Lung (tissue), 12 donors: ENCODE measurements around the gene RACK1. TPM values are rescaled to one million over a fixed set of nuclear protein-coding genes. Genes with fewer than 3 reads are reported as not detected.
A peak's percentile ranks its signal among the peaks of the same experiment; 100 is the strongest.

Experiments
- ATAC-seq: fragments of 200-7000 bp; cut with Tn5 transposase; one replicate; pipeline ENCODE4 v1.9.1; 2020; ENCODE audit warnings: moderate number of reproducible peaks; ENCODE audit not compliant: insufficient read depth, low FRiP score
- DNase-seq, 3 donors: peaks; one replicate each; pipeline ENCODE4 v3.0.0-alpha.2; 2013 to 2017
- H3K27ac ChIP-seq, 2 donors: one replicate each; pipeline ENCODE4 v1.5.1; 2013; ENCODE audit warnings: mild to moderate bottlenecking in 2 of 2, moderate library complexity in 2 of 2, control low read depth in 1 of 2, inconsistent platforms in 1 of 2, low read depth in 1 of 2, low read length in 1 of 2
- H3K27me3 ChIP-seq, 3 donors: one replicate each; pipeline ENCODE4 v1.5.1; 2013; ENCODE audit warnings: low read length in 2 of 3; ENCODE audit not compliant: control insufficient read depth in 3 of 3, insufficient read depth in 3 of 3
- H3K36me3 ChIP-seq, 4 donors: one replicate each; pipeline ENCODE4 v1.5.1; 2013; ENCODE audit warnings: low read length in 4 of 4, mild to moderate bottlenecking in 1 of 4, moderate library complexity in 1 of 4; ENCODE audit not compliant: control insufficient read depth in 4 of 4, insufficient read depth in 4 of 4
- H3K4me1 ChIP-seq, 5 donors: one replicate each; pipeline ENCODE4 v1.5.1; 2013; ENCODE audit warnings: low read length in 5 of 5, mild to moderate bottlenecking in 2 of 5, moderate library complexity in 1 of 5; ENCODE audit not compliant: control insufficient read depth in 5 of 5, insufficient read depth in 5 of 5
- H3K4me3 ChIP-seq: one replicate; pipeline ENCODE4 v1.5.1; 2013; ENCODE audit warnings: mild to moderate bottlenecking, control low read depth, moderate library complexity
- H3K9ac ChIP-seq, 2 donors: one replicate each; pipeline ENCODE4 v1.5.1; 2013; ENCODE audit warnings: low read length in 2 of 2, control low read depth in 1 of 2; ENCODE audit not compliant: insufficient read depth in 1 of 2
- H3K9me3 ChIP-seq, 4 donors: one replicate each; pipeline ENCODE4 v1.5.1; 2013; ENCODE audit warnings: low read length in 3 of 4, mild to moderate bottlenecking in 1 of 4, moderate library complexity in 1 of 4; ENCODE audit not compliant: control insufficient read depth in 4 of 4, insufficient read depth in 3 of 4
- WGBS, 2 donors: extraction: QIAGEN DNeasy Blood & Tissue Kit; methylation state at CpG; one replicate each; pipeline ENCODE4 v1.1.7; 2013; 5-methylcytosine and 5-hydroxymethylcytosine counted together
- polyA plus RNA-seq, 2 donors: library from polyadenylated mRNA; stranded (reverse); fragments of 200-250 nt; gene quantifications; one replicate each; pipeline ENCODE4 v1.2.1, GENCODE V29; 2013
- total RNA-seq, 2 donors: library from RNA; depleted of rRNA in 1 of 2; stranded (reverse); fragments of >200 nt in 1 of 2; gene quantifications; one replicate each; pipeline ENCODE4 v1.2.1, GENCODE V29; 2014 to 2021
- TF ChIP-seq, protein P1 (sequence below): IDR thresholded peaks from 2 replicates; pipeline ENCODE4 v1.5.1; 2012; ENCODE audit warnings: mild to moderate bottlenecking; ENCODE audit errors: control extremely low read depth, extremely low read depth
- donor health status: control.
- donor health status: control.
- donor health status: Bipolar disorder and iron deficiency.
- donor health status: healthy.
- donor health status: DM: yes; HTN: yes; CAD: no.

The RACK1 gene
- total and polyA plus RNA-seq, 4 donors = 1,254 to 2,994 (median 1,939) TPM

DNA sequence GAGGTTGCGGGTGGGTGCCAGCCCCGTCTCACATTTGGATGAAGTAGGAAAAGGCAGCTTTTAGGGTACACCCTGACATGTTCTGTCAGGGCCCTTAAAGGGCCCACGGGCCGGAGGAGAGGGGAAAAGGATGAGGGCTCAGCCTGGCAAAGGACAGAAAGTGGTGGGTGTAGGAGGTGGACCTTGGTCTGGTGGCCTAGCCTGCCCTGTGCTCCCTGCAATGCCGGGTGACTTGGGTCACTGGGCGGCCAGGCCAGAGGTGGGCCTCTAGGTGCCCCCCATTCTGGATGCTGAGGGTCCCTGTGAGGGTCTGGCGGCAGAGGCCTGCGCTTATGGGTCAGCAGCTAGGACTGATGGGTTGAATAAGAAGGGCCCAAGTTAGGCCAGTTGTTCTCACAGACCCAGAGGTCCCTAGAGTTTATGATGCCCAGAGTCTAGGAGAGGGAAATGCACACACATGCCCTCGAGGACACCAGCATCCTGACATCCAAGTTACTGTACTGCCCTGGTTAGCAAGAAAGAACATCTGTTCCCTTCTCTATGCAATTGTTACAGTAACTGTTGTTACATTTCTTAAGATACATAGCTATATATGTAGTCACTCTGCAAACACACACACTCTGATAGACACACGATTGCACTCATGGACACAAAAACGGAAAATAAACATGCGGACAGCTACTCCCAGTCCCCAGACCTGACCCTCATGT is 51.2 kb downstream of the RACK1 start:
- Histone ChIP-seq H3K9me3 (no peaks in the 10 kb centered on the region), H3K27ac (peak overlapping the region; percentile 92 to 95), H3K4me1 (peaks cover 0 to 22% (median 4%) of the 10 kb centered on the region in 5 donors), H3K9ac (peak overlapping the region; percentile 65 to 74), H3K36me3 (no peaks in the 10 kb centered on the region), H3K4me3 (peak overlapping the region; percentile 86), H3K27me3 (no peaks in the 10 kb centered on the region)
- WGBS, 2 donors = 52 to 69% methylated on average over 10 to 12 of the region's 12 CpGs
- ATAC-seq (no peak), DNase-seq (peak in 1 of 3 donors; percentile 10)
- TF ChIP-seq, protein P1, sequence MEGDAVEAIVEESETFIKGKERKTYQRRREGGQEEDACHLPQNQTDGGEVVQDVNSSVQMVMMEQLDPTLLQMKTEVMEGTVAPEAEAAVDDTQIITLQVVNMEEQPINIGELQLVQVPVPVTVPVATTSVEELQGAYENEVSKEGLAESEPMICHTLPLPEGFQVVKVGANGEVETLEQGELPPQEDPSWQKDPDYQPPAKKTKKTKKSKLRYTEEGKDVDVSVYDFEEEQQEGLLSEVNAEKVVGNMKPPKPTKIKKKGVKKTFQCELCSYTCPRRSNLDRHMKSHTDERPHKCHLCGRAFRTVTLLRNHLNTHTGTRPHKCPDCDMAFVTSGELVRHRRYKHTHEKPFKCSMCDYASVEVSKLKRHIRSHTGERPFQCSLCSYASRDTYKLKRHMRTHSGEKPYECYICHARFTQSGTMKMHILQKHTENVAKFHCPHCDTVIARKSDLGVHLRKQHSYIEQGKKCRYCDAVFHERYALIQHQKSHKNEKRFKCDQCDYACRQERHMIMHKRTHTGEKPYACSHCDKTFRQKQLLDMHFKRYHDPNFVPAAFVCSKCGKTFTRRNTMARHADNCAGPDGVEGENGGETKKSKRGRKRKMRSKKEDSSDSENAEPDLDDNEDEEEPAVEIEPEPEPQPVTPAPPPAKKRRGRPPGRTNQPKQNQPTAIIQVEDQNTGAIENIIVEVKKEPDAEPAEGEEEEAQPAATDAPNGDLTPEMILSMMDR = no peak

DNA sequence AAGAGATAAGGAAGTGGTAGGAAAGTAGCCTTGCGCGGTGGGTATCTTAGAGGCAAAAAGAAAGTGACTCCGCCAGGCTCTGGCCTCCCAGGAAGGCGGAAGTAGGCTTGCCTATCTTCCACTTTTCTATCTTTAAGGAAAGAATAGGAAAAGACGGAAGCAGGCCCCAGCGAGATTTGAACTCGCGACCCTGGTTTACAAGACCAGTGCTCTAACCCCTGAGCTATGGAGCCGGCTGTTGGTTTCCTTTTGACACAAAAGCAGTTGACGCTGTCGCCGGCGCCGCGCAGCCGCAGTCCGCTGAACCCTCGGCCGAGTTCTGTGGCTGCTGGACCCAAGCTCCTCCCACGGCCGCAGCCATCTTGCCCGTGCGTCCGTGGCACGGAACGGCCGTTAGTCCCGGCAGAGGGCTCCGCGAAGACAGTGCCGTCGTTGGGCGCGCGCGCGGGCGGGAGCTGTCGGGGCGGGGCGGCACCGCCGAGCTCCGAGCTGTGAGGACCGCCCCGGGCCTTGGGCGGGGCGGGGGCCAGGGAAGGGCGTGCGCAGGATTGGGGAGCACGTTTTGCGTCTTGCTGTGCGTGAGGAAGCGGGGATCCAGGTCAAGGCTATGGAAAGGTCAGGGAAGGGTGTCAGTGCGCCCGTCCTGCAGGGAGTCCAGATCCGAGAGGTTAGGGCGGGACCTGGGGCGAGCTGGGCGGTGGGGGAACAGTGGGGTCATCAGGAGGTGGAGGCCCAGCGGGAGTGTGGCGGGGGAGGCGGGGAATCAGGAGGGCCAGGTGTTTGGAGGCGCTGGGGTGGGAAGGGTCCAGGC is 52.0 kb downstream of the RACK1 start:
- peak overlapping the region; percentile 65 to 74 for H3K9ac ChIP-seq
- H3K27ac ChIP-seq = peak overlapping the region; percentile 92 to 95
- no peaks in the 10 kb centered on the region for H3K36me3 ChIP-seq
- H3K4me3 ChIP-seq = peak overlapping the region; percentile 86
- 0 to 1% methylated on average over 52 to 64 of the region's 64 CpGs for WGBS, 2 donors
- ATAC-seq (peak; percentile 78), DNase-seq (peak; percentile 97 to 98 (median 98))
- no peaks in the 10 kb centered on the region for H3K9me3 ChIP-seq
- no peaks in the 10 kb centered on the region for H3K27me3 ChIP-seq
- peaks cover 0 to 22% (median 4%) of the 10 kb centered on the region in 5 donors for H3K4me1 ChIP-seq
- TF ChIP-seq, protein P1 = no peak

DNA sequence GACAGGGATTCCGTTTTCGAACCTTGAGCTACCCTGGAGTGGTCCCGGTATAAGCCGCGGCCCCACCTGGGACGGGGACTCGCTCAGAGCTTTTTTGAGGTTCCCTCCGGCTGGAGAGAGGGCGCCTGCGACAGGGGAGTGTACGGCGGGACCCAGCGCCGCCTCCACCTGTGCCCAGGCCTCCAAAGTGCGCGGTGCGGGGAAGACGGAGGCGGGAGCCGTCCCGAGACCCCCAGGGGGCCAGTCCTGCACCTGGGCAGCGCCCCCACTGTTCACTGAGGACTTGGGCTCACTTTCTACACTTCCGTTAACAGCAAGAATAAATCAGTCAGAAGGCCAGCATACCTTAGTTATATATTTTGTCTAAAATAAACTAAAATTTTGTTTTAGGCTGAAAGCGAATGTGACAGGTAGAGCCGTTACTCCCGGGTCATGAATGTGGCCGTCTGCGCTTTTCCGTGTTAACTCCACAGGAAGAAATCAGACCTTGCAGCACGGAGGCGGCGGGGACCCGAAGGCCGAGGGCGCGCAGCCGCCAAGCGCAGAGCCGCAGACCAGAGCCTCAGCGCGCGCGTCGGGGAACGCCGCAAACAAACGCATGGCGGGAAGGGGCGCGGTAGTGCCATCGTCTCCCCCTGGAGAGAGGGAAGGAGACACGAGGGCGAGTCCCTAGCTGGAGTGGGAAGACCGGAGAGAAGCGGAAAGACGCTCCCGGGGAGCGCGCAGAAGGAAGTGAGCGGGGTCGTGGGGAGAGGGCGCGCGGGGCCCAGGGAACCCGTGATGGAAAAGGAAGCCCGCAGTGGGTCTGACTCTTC is 52.8 kb downstream of the RACK1 start:
- Histone ChIP-seq H3K9ac (peak overlapping the region in 1 of 2 donors; percentile 24), H3K27ac (peak overlapping the region; percentile 46 to 84), H3K36me3 (no peaks in the 10 kb centered on the region), H3K4me1 (peaks cover 0 to 22% (median 4%) of the 10 kb centered on the region in 5 donors), H3K9me3 (no peaks in the 10 kb centered on the region), H3K27me3 (no peaks in the 10 kb centered on the region), H3K4me3 (peak overlapping the region; percentile 73)
- DNase-seq (peak in 2 of 3 donors; percentile 52 to 57), ATAC-seq (peak; percentile 5)
- 0% methylated on average over 66 of the region's 66 CpGs for WGBS, 2 donors
- TF ChIP-seq, protein P1 = no peak
